HCT116 (cell line): ENCODE data around the gene ARID5B. TPM values are rescaled to one million over a fixed set of nuclear protein-coding genes. Genes with fewer than 3 reads are reported as not detected.

Experiments used
- ATAC-seq: fragments of 200-7000 bp; cut with Tn5 transposase; 2 replicates; pipeline ENCODE4 v1.9.1; 2020; ENCODE audit warnings: mild to moderate bottlenecking, moderate library complexity
- BruUV-seq: library from RNA; stranded (reverse); fragments of 400-500 nt; replicated peaks from 2 replicates; lab custom pipeline; 2021; lab: Mats Ljungman, UMichigan
- CTCF ChIA-PET: fragments of 300-600 bp; sonication (Branson Sonifier 250); formaldehyde crosslinking; loops from one replicate; lab custom pipeline; 2021; ENCODE audit warnings: antibody characterized with exemption; lab: Charles Lee
- POLR2A ChIA-PET: fragments of 300-600, 350-600 bp; sonication (Branson Sonifier 250); formaldehyde crosslinking; loops from one replicate; lab custom pipeline; 2021; ENCODE audit warnings: antibody characterized with exemption; lab: Charles Lee
- RAD21 ChIA-PET, 2 experiments: fragments of 300-600 bp; sonication (Branson Sonifier 250); formaldehyde crosslinking; loops; one replicate each; lab custom pipeline; 2023; ENCODE audit warnings: low total read pairs in 2 of 2; ENCODE audit not compliant: uncharacterized antibody in 2 of 2, unreplicated experiment in 2 of 2, low non-redundant PET in 1 of 2; lab: Charles Lee
- DNase-seq: peaks from one replicate; pipeline ENCODE4 v3.0.0-alpha.2; 2010; ENCODE audit warnings: low read depth, low spot score
- H2AFZ ChIP-seq: fragments of 200-600 bp; shearing (Covaris generic), sonication (generic); 2 replicates; pipeline ENCODE4 v1.6.1; 2017; ENCODE audit warnings: low read depth, mixed run types, mixed read lengths, antibody characterized with exemption, low read length; ENCODE audit not compliant: poor library complexity, severe bottlenecking
- H3K27ac ChIP-seq: 2 replicates; pipeline ENCODE4 v1.5.1; 2012; ENCODE audit warnings: low read depth, low read length
- H3K27me3 ChIP-seq: fragments of 200-600 bp; sonication (generic); 2 replicates; pipeline ENCODE4 v1.6.1; 2016; ENCODE audit warnings: mixed run types, low read length, mixed read lengths; ENCODE audit not compliant: insufficient read depth
- H3K36me3 ChIP-seq, 2 experiments: fragments of 200-500 bp in 1 of 2; fragments of 200-600 bp in 1 of 2; sonication (Bioruptor generic) in 1 of 2; sonication (generic) in 1 of 2; 2 replicates each; pipeline versions ENCODE4 v1.5.1 to v1.6.1; 2014 to 2016; ENCODE audit warnings: low read length in 2 of 2, inconsistent platforms in 1 of 2, mixed read lengths in 1 of 2, mixed run types in 1 of 2; ENCODE audit not compliant: insufficient read depth in 2 of 2, control insufficient read depth in 1 of 2
- H3K4me1 ChIP-seq, 2 experiments: fragments of 200-600 bp in 1 of 2; sonication (generic) in 1 of 2; 2 replicates each; pipeline versions ENCODE4 v1.5.1 to v1.6.1; 2012 to 2017; ENCODE audit warnings: low read length in 2 of 2, inconsistent platforms in 1 of 2, mild to moderate bottlenecking in 1 of 2, mixed read lengths in 1 of 2, mixed run types in 1 of 2, moderate library complexity in 1 of 2; ENCODE audit not compliant: insufficient read depth in 2 of 2, control insufficient read depth in 1 of 2
- H3K4me2 ChIP-seq: fragments of 200-600 bp; sonication (generic); 2 replicates; pipeline ENCODE4 v1.6.1; 2017; ENCODE audit warnings: mixed run types, low read length, mixed read lengths
- H3K4me3 ChIP-seq, 2 experiments: fragments of 200-600 bp in 1 of 2; sonication (generic) in 1 of 2; replicated peaks in 1 of 2; 2 replicates each; pipeline ENCODE4 v1.5.1; 2011 to 2016; ENCODE audit warnings: low read length in 2 of 2, control low read depth in 1 of 2, low read depth in 1 of 2, mild to moderate bottlenecking in 1 of 2, mixed read lengths in 1 of 2, mixed run types in 1 of 2
- H3K79me2 ChIP-seq: fragments of 200-600 bp; sonication (generic); 2 replicates; pipeline ENCODE4 v1.6.1; 2017; ENCODE audit warnings: mild to moderate bottlenecking, mixed run types, low read length, moderate library complexity, mixed read lengths; ENCODE audit not compliant: insufficient read depth
- H3K9ac ChIP-seq: fragments of 200-600 bp; sonication (generic); 2 replicates; pipeline ENCODE4 v1.6.1; 2016; ENCODE audit warnings: low read length, mixed read lengths
- H3K9me2 ChIP-seq: fragments of 200-600 bp; sonication (generic), shearing (Covaris generic); 2 replicates; pipeline ENCODE4 v1.6.1; 2017; ENCODE audit warnings: mixed run types, mild to moderate bottlenecking, moderate library complexity; ENCODE audit not compliant: insufficient read depth
- H3K9me3 ChIP-seq, 2 experiments: fragments of 200-500 bp in 1 of 2; fragments of 200-600 bp in 1 of 2; sonication (Bioruptor generic) in 1 of 2; sonication (generic) in 1 of 2; 2 replicates each; pipeline ENCODE4 v1.6.1; 2014 to 2017; ENCODE audit warnings: low read length in 2 of 2, mixed read lengths in 2 of 2, inconsistent platforms in 1 of 2, low read depth in 1 of 2, mild to moderate bottlenecking in 1 of 2, mixed run types in 1 of 2, moderate library complexity in 1 of 2; ENCODE audit not compliant: control insufficient read depth in 1 of 2, insufficient read depth in 1 of 2
- H4K20me1 ChIP-seq: fragments of 200-600 bp; sonication (generic), shearing (Covaris generic); 2 replicates; pipeline ENCODE4 v1.6.1; 2017; ENCODE audit warnings: mixed run types, mild to moderate bottlenecking, moderate library complexity; ENCODE audit not compliant: insufficient read depth
- ATF3 ChIP-seq: IDR thresholded peaks from 2 replicates; pipeline ENCODE4 v1.6.1; 2012
- CTCF ChIP-seq, 3 experiments: fragments of 200-600 bp in 1 of 3; sonication (generic) in 1 of 3; IDR thresholded peaks in 2 of 3; conservative IDR thresholded peaks in 1 of 3; 2 replicates each; pipeline ENCODE4 v1.5.1; 2012 to 2017; ENCODE audit warnings: low read depth in 2 of 3, low read length in 2 of 3, antibody characterized with exemption in 1 of 3, borderline replicate concordance in 1 of 3, control low read depth in 1 of 3, mild to moderate bottlenecking in 1 of 3, mixed read lengths in 1 of 3, mixed run types in 1 of 3, moderate library complexity in 1 of 3; ENCODE audit not compliant: insufficient read depth in 1 of 3
- EZH2 ChIP-seq: fragments of 200-600 bp; sonication (generic); IDR thresholded peaks from 2 replicates; pipeline ENCODE4 v1.6.1; 2017; ENCODE audit warnings: antibody characterized with exemption, mixed run types
- FOSL1 ChIP-seq: IDR thresholded peaks from 2 replicates; pipeline ENCODE4 v1.6.1; 2012; ENCODE audit warnings: low read depth
- JUND ChIP-seq: IDR thresholded peaks from 2 replicates; pipeline ENCODE4 v1.6.1; 2012
- POLR2A ChIP-seq: IDR thresholded peaks from 2 replicates; pipeline ENCODE4 v1.7.0; 2011; ENCODE audit warnings: borderline replicate concordance; ENCODE audit not compliant: insufficient read depth, insufficient read length; ENCODE audit errors: extremely low read depth
- RAD21 ChIP-seq: IDR thresholded peaks from 2 replicates; pipeline ENCODE4 v1.6.1; 2012; ENCODE audit warnings: low read depth, mild to moderate bottlenecking
- REST ChIP-seq: IDR thresholded peaks from 2 replicates; pipeline ENCODE4 v1.6.1; 2012; ENCODE audit warnings: low read depth
- SIN3A ChIP-seq: IDR thresholded peaks from 2 replicates; pipeline ENCODE4 v1.6.1; 2012; ENCODE audit warnings: low read depth
- SP1 ChIP-seq: IDR thresholded peaks from 2 replicates; pipeline ENCODE4 v1.6.1; 2012; ENCODE audit warnings: low read depth
- SRF ChIP-seq: IDR thresholded peaks from 2 replicates; pipeline ENCODE4 v1.6.1; 2012; ENCODE audit warnings: low read depth
- TCF7L2 ChIP-seq: IDR thresholded peaks from 2 replicates; pipeline ENCODE4 v1.7.0; 2011; ENCODE audit warnings: borderline replicate concordance, inconsistent platforms; ENCODE audit not compliant: insufficient read depth, insufficient read length; ENCODE audit errors: extremely low read depth
- YY1 ChIP-seq: IDR thresholded peaks from 2 replicates; pipeline ENCODE4 v1.6.1; 2011; ENCODE audit warnings: low read length, low read depth, moderate library complexity, mild to moderate bottlenecking; ENCODE audit not compliant: insufficient replicate concordance; ENCODE audit errors: extremely low read depth
- ZFX ChIP-seq: fragments of 450-650 bp; IDR thresholded peaks from 2 replicates; pipeline ENCODE4 v1.6.1; 2017
- intact Hi-C: fragments of 100-400 bp; cut with micrococcal nuclease; formaldehyde crosslinking; loops from 2 replicates; pipeline ENCODE4 v1.10.0; 2022
- total RNA-seq: library from RNA; stranded (reverse); gene quantifications from one replicate; pipeline ENCODE4 v1.2.1, GENCODE V29; 2021; ENCODE audit not compliant: unreplicated experiment
- TF ChIP-seq, protein P1 (sequence below): IDR thresholded peaks from 2 replicates; pipeline ENCODE4 v1.6.1; 2012

ARID5B gene
- total RNA-seq, 1 experiment from 2014 or later: 4.7 TPM

GRCh38 chr10:61929555-61929954 is 28.1 kb downstream of the ARID5B start:
- DNase-seq (no peak), ATAC-seq (no peak)
- CTCF ChIA-PET: no interaction called here
- Histone ChIP-seq H3K9me2 (no peaks in the 10 kb centered on the region), H3K9ac (no peak overlapping the region), H3K36me3 (no peaks in the 10 kb centered on the region), H3K27me3 (no peaks in the 10 kb centered on the region), H2AFZ (no peak overlapping the region), H3K4me3 (no peak overlapping the region), H3K4me2 (no peak overlapping the region), H3K27ac (no peak overlapping the region), H3K79me2 (no peaks in the 10 kb centered on the region), H3K9me3 (no peaks in the 10 kb centered on the region; a peak in 1 of 4 replicates), H4K20me1 (no peaks in the 10 kb centered on the region), H3K4me1 (peaks cover 0 to 8% of the 10 kb centered on the region in 2 experiments; a peak in 2 of 4 replicates)
- intact Hi-C loops: no loop called here
- no peak for TF ChIP-seq SRF
- RAD21 ChIA-PET: no interaction called here
- POLR2A ChIA-PET: interaction anchor here (0.7 kb wide), 1 partner anchor 10 kb away, joined by 3 read pairs; no protein-coding TSS in a partner anchor
- no TSS peak for BruUV-seq

GRCh38 chr10:61931620-61932332 is 30.3 kb downstream of the ARID5B start:
- POLR2A ChIA-PET: no interaction called here
- TF ChIP-seq EZH2 (no peak), RAD21 (no peak), SP1 (no peak), CTCF (IDR thresholded peaks at IDR 0.05 in 2 of 3, conservative IDR thresholded peaks at IDR 0.05 in 1 of 3; ENCODE audit: borderline replicate concordance in 1 of 3, insufficient read depth in 1 of 3, low read depth in 2 of 3, low read length in 2 of 3) (no peak), POLR2A (no peak), REST (no peak), SIN3A (no peak), ZFX (no peak), ATF3 (no peak), FOSL1 (no peak), TCF7L2 (no peak), JUND (no peak), YY1 (no peak)
- TF ChIP-seq, protein P1, sequence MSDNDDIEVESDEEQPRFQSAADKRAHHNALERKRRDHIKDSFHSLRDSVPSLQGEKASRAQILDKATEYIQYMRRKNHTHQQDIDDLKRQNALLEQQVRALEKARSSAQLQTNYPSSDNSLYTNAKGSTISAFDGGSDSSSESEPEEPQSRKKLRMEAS: no peak

More at GRCh38 chr10:61931620-61932332, 30.3 kb downstream of the ARID5B start:
- Histone ChIP-seq H3K4me3 (no peak overlapping the region), H3K4me2 (no peak overlapping the region), H2AFZ (no peak overlapping the region), H3K79me2 (no peaks in the 10 kb centered on the region), H3K27me3 (no peaks in the 10 kb centered on the region), H4K20me1 (no peaks in the 10 kb centered on the region), H3K36me3 (no peaks in the 10 kb centered on the region), H3K9ac (no peak overlapping the region), H3K4me1 (peaks cover 0 to 8% of the 10 kb centered on the region in 2 experiments; a peak in 2 of 4 replicates), H3K27ac (no peak overlapping the region), H3K9me2 (no peaks in the 10 kb centered on the region), H3K9me3 (no peaks in the 10 kb centered on the region; a peak in 1 of 4 replicates)
- DNase-seq (no peak), ATAC-seq (no peak)
- intact Hi-C loops: no loop called here
- BruUV-seq: no TSS peak
- ChIA-PET CTCF (no interaction called here), RAD21 (no interaction called here)
